Colonic mucosa (tissue), 4 donors: Measurements from ENCODE around the gene GLT8D1. TPM values are rescaled to one million over a fixed set of nuclear protein-coding genes. Genes with fewer than 3 reads are reported as not detected.

Experiments used
- DNase-seq: peaks from one replicate; pipeline ENCODE4 v3.0.0-alpha.2; 2020
- H3K27ac ChIP-seq: fragments of 200-600 bp; one replicate; pipeline ENCODE4 v1.8.0; 2021
- H3K27me3 ChIP-seq: fragments of 200-600 bp; one replicate; pipeline ENCODE4 v1.8.0; 2021
- H3K36me3 ChIP-seq: fragments of 200-600 bp; one replicate; pipeline ENCODE4 v1.8.0; 2021
- H3K4me1 ChIP-seq: fragments of 200-600 bp; one replicate; pipeline ENCODE4 v1.8.0; 2021; ENCODE audit warnings: mild to moderate bottlenecking
- H3K4me3 ChIP-seq: fragments of 200-600 bp; one replicate; pipeline ENCODE4 v1.8.0; 2021
- H3K9ac ChIP-seq, 2 donors: one replicate each; pipeline ENCODE4 v1.7.0; 2013; ENCODE audit warnings: control low read depth in 2 of 2, low read depth in 2 of 2, low read length in 2 of 2
- H3K9me3 ChIP-seq: fragments of 200-600 bp; one replicate; pipeline ENCODE4 v1.8.0; 2021
- intact Hi-C: fragments of 100-400 bp; cut with DNase I; formaldehyde crosslinking; loops from one replicate; pipeline ENCODE4 v1.14.1; 2022
- total RNA-seq, 2 donors: library from RNA; stranded (reverse); fragmentation: NEBNext Ultra II Directional in 1 of 2; extraction: Animal tissue kit (Norgen Biotek cat#: 25700) in 1 of 2; gene quantifications; one replicate each; pipeline ENCODE4 v1.2.1, GENCODE V29; 2021
- TF ChIP-seq, protein P1 (sequence below): fragments of 200-600 bp; IDR thresholded peaks from one replicate; pipeline ENCODE4 v1.8.0; 2022; ENCODE audit warnings: antibody characterized with exemption, mild to moderate bottlenecking
- donor health status: healthy.
- donor health status: DM: no; HTN: no; CAD: no.
- donor health status: DM: no; HTN: no; CAD: no.

GLT8D1 gene
- total RNA-seq, 2 donors from 2014 or later = 29.0 to 36.2 TPM

DNA sequence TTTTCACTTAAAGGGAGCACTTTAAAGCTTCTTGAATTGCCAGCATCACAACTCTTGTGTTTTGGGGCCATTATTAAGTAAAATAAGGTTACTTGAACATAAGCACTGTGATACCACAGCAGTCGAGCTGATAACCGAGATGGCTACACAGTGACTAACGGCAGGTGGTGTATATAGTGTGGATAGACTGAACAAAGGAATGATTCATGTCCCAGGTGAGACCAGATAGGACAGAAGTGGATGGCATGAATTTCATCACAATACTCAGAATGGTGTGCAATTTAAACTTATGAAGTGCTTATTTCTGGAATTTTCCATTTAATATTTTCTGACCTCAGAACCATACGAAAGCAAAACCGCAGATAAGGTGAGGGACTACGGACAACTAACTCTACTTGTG, 60.0 kb downstream of the GLT8D1 start:
- H3K4me3 ChIP-seq = no peak overlapping the region
- no peak for DNase-seq
- H3K36me3 ChIP-seq = peaks cover 15% of the 10 kb centered on the region
- TF ChIP-seq, protein P1, sequence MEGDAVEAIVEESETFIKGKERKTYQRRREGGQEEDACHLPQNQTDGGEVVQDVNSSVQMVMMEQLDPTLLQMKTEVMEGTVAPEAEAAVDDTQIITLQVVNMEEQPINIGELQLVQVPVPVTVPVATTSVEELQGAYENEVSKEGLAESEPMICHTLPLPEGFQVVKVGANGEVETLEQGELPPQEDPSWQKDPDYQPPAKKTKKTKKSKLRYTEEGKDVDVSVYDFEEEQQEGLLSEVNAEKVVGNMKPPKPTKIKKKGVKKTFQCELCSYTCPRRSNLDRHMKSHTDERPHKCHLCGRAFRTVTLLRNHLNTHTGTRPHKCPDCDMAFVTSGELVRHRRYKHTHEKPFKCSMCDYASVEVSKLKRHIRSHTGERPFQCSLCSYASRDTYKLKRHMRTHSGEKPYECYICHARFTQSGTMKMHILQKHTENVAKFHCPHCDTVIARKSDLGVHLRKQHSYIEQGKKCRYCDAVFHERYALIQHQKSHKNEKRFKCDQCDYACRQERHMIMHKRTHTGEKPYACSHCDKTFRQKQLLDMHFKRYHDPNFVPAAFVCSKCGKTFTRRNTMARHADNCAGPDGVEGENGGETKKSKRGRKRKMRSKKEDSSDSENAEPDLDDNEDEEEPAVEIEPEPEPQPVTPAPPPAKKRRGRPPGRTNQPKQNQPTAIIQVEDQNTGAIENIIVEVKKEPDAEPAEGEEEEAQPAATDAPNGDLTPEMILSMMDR = no peak
- intact Hi-C loops = no loop called here
- no peaks in the 10 kb centered on the region for H3K4me1 ChIP-seq
- H3K9ac ChIP-seq = no peak overlapping the region
- H3K27ac ChIP-seq = no peak overlapping the region
- H3K9me3 ChIP-seq = no peaks in the 10 kb centered on the region
- no peaks in the 10 kb centered on the region for H3K27me3 ChIP-seq

Other genes starting within 250 kb of the GLT8D1 start
- 10 to 100 TPM; 41.1 to 46.5 TPM for gene STAB1, start 210.5 kb downstream of the GLT8D1 start, total RNA-seq
- gene NT5DC2, start 171.9 kb downstream of the GLT8D1 start, total RNA-seq = 10 to 100 TPM; 12.5 to 49.1 TPM
- gene UQCC5, start 169.2 kb downstream of the GLT8D1 start, total RNA-seq = 10 to 100 TPM in 1 of 2 donors, 1 to 10 TPM in 1; 9.0 to 11.3 TPM
- gene PBRM1, start 19.9 kb downstream of the GLT8D1 start, total RNA-seq = 10 to 100 TPM; 53.6 to 65.7 TPM
- 10 to 100 TPM; 49.9 to 75.5 TPM for gene GNL3, start 19.8 kb downstream of the GLT8D1 start, total RNA-seq
- gene SPCS1, start 315 bp upstream of the GLT8D1 start, total RNA-seq = 100 to 1,000 TPM in 1 of 2 donors, 10 to 100 TPM in 1; 95.6 to 136 TPM
- 10 to 100 TPM; 21.2 to 29.1 TPM for gene NEK4, start 65.1 kb upstream of the GLT8D1 start, total RNA-seq
- under 1 TPM in 1 of 2 donors, not detected in 1; 0.91 TPM for gene ITIH1, start 71.8 kb upstream of the GLT8D1 start, total RNA-seq
- under 1 TPM; 0.32 to 0.82 TPM for gene ITIH3, start 89.0 kb upstream of the GLT8D1 start, total RNA-seq
- gene ITIH4, start 124.9 kb upstream of the GLT8D1 start, total RNA-seq = 1 to 10 TPM; 2.1 to 7.3 TPM
- gene MUSTN1, start 129.2 kb upstream of the GLT8D1 start, total RNA-seq = 1 to 10 TPM; 1.5 to 3.2 TPM
- 10 to 100 TPM in 1 of 2 donors, 1 to 10 TPM in 1; 7.4 to 15.3 TPM for gene STIMATE, start 191.8 kb upstream of the GLT8D1 start, total RNA-seq